C4-2B (cell line): ENCODE results near the gene BORCS6.

Experiments used
- ZFX ChIP-seq: fragments of 450-650 bp; IDR thresholded peaks from 2 replicates; pipeline ENCODE4 v1.6.1; 2017
- TF ChIP-seq, protein P1 (sequence below): fragments of 450-650 bp; conservative IDR thresholded peaks from 2 replicates; pipeline ENCODE4 v1.5.1; 2017; ENCODE audit warnings: mild to moderate bottlenecking

DNA sequence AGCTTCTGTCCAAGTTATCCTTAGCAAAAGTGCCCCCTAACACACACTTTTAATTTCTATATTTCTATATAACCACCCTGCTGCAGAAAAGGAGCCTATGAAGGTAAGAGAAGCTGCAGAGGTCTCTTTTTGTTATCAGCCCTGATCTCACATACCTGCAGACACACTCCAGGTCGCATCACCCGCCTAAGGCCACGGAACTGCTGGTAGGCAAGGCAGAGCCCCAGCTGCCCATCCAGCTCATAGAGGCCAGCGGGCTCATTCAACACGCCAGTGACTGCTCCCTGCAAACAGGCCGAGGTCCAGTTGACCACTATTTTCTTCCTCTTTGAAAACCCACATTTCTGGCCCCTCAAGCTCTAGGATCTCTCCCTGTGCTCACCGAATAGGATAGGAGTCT, 45.7 kb upstream of the BORCS6 start:
- TF ChIP-seq, protein P1, sequence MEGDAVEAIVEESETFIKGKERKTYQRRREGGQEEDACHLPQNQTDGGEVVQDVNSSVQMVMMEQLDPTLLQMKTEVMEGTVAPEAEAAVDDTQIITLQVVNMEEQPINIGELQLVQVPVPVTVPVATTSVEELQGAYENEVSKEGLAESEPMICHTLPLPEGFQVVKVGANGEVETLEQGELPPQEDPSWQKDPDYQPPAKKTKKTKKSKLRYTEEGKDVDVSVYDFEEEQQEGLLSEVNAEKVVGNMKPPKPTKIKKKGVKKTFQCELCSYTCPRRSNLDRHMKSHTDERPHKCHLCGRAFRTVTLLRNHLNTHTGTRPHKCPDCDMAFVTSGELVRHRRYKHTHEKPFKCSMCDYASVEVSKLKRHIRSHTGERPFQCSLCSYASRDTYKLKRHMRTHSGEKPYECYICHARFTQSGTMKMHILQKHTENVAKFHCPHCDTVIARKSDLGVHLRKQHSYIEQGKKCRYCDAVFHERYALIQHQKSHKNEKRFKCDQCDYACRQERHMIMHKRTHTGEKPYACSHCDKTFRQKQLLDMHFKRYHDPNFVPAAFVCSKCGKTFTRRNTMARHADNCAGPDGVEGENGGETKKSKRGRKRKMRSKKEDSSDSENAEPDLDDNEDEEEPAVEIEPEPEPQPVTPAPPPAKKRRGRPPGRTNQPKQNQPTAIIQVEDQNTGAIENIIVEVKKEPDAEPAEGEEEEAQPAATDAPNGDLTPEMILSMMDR = no peak
- no peak for TF ChIP-seq ZFX
